Measurements from ENCODE around the gene GAB3.

The GAB3 gene

DNA sequence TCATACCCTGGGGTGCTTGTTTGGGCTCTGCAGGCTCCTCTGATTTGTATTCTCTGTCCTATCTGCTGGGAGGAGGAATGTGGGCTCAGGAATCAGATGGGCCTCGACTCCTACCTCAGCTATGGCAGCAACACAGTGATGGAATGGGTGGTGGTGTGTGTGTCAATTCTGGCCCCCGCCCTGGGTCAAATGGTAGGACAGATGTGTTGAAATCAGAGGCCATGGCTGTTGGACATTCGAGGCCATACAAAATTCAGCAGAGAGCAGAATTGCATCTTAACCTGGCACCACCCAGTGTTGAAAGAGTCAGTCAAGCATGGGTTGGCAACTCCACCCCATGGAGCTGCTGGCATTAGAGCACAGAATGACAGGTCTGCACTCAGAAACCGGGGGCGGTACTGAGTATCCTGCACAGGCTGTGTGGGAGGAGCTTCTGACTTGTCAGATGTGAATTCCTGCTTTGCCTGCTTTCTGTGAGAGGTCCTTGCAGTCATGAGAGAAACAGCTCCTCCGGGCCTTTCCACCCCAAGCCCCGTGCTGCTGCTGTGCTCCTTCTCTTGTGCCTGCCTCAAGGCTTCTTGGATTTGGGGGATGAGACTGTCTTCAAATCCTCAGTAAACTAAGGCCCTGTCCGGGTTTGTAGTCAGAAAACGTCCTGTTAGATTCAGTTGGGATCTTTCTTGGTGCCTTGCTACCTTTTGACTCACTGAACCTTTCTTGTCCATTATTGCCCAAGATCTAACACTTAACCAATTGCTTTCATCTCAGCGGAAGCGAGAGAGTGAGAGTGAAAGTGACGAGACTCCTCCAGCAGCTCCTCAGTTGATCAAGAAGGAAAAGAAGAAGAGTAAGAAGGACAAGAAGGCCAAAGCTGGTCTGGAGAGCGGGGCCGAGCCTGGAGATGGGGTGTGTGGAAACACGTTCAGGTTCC is 24.8 kb upstream of the GAB3 start:
- POLR2A ChIA-PET (ENCODE audit: low non-redundant PET): no interaction called here
- DNase-seq (ENCODE audit: low spot score): peak; percentile 20
- CTCF ChIA-PET: no interaction called here
- H3K27ac ChIP-seq: no peak overlapping the region
- TF ChIP-seq, protein P1, sequence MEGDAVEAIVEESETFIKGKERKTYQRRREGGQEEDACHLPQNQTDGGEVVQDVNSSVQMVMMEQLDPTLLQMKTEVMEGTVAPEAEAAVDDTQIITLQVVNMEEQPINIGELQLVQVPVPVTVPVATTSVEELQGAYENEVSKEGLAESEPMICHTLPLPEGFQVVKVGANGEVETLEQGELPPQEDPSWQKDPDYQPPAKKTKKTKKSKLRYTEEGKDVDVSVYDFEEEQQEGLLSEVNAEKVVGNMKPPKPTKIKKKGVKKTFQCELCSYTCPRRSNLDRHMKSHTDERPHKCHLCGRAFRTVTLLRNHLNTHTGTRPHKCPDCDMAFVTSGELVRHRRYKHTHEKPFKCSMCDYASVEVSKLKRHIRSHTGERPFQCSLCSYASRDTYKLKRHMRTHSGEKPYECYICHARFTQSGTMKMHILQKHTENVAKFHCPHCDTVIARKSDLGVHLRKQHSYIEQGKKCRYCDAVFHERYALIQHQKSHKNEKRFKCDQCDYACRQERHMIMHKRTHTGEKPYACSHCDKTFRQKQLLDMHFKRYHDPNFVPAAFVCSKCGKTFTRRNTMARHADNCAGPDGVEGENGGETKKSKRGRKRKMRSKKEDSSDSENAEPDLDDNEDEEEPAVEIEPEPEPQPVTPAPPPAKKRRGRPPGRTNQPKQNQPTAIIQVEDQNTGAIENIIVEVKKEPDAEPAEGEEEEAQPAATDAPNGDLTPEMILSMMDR (conservative IDR thresholded peaks at IDR 0.05; ENCODE audit: low read depth): no peak

DNA sequence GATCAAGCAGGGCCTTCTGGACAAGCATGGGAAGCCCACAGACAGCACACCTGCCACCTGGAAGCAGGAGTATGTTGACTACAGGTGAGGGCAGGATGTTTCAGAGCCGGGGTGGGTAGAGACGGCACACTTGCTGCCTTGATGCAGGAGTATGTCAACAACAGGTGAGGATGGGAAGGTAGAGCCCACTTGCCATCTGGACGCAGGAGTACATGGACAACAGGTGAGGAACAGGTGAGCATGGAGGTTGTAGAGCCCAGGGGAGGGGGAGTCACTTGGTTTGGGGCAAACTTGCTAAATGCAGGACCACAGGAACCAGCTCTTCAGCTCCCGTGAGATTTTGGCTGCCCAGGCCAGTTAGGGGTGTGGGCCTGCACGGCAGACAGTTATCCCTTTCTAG is 23.7 kb upstream of the GAB3 start:
- DNase-seq (ENCODE audit: low spot score): no peak
- ChIA-PET CTCF (no interaction called here), POLR2A (ENCODE audit: low non-redundant PET) (no interaction called here)
- no peak overlapping the region for H3K27ac ChIP-seq
- TF ChIP-seq, protein P1 (conservative IDR thresholded peaks at IDR 0.05; ENCODE audit: low read depth): no peak

DNA sequence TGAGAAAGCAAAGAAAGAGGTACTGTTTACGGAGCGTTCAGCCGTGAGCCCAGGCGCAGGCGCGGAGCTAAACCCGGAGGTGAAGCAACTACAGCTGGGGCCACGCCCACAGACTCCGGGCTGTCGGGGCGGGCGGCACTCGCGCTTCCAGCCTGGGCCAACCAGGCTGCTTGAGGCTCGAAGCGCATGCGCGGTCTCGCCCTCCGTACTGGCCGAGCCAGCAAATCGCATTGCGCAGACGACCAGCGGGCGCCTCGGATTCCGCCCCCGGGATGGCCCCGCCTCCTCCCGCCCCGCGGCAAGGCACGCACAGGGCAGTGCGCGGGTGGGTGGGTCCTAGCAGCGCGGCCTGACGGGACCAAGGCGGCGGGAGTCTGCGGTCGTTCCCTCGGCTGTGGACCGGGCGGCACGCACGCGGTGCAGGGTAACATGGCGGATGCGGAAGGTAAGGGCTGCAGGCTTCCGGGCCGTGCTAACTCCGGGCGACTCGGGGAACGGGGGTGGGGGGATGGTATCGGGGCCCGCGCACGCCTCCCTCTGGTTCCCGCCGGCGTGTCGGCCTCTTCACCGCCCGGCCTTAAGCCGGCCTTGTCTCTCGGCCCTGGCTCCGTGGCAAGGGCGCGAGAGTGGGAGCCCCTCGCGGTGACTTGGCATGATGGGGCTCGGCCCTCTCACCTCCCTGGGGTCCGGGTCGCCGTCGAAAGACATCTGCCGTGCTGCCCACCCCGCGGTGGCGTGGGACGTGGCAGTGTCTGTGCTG is 11.8 kb upstream of the GAB3 start, which contains the start of gene DKC1:
Gene DKC1 (plus strand): TSS at position 328 of the 760 bp plus-strand sequence. CDS start 102 bp downstream, at position 430.
- peak; percentile 88 for DNase-seq (ENCODE audit: low spot score)
- CTCF ChIA-PET: no interaction called here
- peak within 1 kb of the TSS; percentile 82 for H3K27ac ChIP-seq
- POLR2A ChIA-PET (ENCODE audit: low non-redundant PET): interaction anchor here (1.2 kb wide), 1 partner anchor 12 kb away, joined by 3 read pairs; the partner anchor contains the start of gene GAB3
- TF ChIP-seq, protein P1 (conservative IDR thresholded peaks at IDR 0.05; ENCODE audit: low read depth): peak; percentile 13; the same call in 1 of the 2 replicates

DNA sequence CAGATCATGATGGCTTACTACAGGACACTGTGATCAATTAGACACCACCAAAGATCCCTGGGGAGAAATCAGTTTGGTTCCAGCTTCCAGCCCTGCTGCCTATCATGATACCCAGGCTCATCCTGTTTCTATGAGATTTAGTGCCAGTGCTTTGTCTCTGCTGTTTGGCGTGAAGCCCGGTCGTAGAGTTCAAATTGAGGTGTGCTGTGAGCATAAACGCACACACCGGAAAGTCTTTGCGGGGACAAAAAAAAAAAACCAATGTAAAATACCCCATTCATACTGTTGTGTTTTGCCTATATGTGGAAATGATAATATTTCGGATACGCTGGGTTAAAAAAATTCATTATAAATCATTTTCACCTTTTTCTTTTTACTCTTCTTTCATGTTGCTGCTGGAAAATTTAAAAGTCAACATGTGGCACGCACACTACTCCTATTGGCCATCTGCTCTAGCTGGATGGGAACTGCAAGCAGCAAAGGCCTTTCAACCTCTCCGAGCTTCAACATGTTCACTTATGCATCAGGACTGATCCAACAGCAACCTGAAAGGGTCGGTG is 11.2 kb upstream of the GAB3 start:
- no peak for DNase-seq (ENCODE audit: low spot score)
- TF ChIP-seq, protein P1 (conservative IDR thresholded peaks at IDR 0.05; ENCODE audit: low read depth): no peak
- ChIA-PET CTCF (no interaction called here), POLR2A (ENCODE audit: low non-redundant PET) (interaction anchor here (0.5 to 1.2 kb wide), 2 partner anchors 12 to 266 kb away, joined by 3 read pairs; partner anchors contain the start of gene GAB3)
- H3K27ac ChIP-seq: peak overlapping the region; percentile 82

DNA sequence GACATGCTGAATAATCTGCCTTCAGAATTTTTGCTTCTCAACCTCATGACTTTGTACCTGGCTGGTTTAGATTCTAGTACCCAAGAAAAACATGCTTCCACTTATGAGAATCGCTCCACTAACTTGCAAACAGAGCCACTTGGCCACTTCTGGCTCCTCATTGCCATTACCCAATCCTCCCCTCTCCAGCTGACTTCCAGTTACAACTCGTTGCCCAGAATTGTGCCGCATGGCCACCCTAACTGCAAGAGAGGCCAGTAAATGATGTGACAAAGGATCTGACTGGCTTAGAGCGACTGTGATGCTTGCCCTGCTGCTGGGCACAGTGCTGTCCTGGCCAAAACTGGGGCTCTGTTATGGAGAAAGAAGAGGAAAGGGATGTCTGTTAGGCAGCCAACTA is 7.8 kb upstream of the GAB3 start:
- ChIA-PET POLR2A (ENCODE audit: low non-redundant PET) (no interaction called here), CTCF (interaction anchor here (0.6 kb wide), 1 partner anchor 53 kb away, joined by 3 read pairs; no protein-coding TSS in a partner anchor)
- TF ChIP-seq, protein P1 (conservative IDR thresholded peaks at IDR 0.05; ENCODE audit: low read depth): no peak
- DNase-seq (ENCODE audit: low spot score): no peak
- no peak overlapping the region for H3K27ac ChIP-seq

DNA sequence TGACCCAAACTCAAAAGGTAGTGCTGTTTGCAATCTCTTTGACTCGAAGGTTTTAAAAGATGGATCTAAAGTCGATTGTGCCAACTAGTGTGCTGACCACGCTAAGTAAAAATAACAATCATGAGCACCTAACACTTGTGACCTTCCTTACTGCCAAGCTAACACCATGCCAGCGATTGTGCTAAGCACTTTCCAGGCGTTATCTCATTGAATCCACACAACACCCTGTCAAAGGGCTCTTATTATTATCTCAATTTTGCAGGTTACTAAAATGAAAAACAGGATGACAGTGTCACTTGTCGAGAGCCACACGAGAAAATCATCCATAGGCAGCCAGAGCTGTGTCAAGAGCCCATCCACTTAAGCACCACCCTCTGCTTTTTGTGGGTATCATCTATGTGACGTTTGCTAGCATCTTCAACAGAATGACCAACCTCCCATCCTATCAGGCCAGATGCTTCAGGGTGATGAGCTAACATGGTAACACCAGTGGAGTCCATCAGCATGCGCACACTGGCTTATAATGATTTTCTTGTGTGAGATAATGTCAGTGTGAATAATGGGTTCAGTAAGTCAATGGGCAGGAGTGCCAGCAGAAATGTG is 893 bp upstream of the GAB3 start:
- TF ChIP-seq, protein P1 (conservative IDR thresholded peaks at IDR 0.05; ENCODE audit: low read depth): no peak
- no peak overlapping the region for H3K27ac ChIP-seq
- POLR2A ChIA-PET (ENCODE audit: low non-redundant PET): no interaction called here
- DNase-seq (ENCODE audit: low spot score): no peak
- CTCF ChIA-PET: no interaction called here

Measured in RWPE1 (cell line).